Neuronal stem cell (in vitro differentiated cells): ENCODE measurements around the gene OR52A5.

Experiments
- DNase-seq: peaks from one replicate; pipeline ENCODE4 v3.0.0-alpha.2; 2013; ENCODE audit warnings: low spot score
- H2AFZ ChIP-seq: one replicate; pipeline ENCODE4 v1.6.1; 2013; ENCODE audit warnings: mild to moderate bottlenecking, low read length, inconsistent platforms
- H2AK5ac ChIP-seq: 2 replicates; pipeline ENCODE4 v1.6.1; 2013; ENCODE audit warnings: low read depth, mild to moderate bottlenecking, inconsistent platforms, low read length, moderate library complexity, mixed read lengths
- H2BK120ac ChIP-seq: 2 replicates; pipeline ENCODE4 v1.6.1; 2013; ENCODE audit warnings: low read depth, mild to moderate bottlenecking, inconsistent platforms, low read length, moderate library complexity, mixed read lengths
- H2BK12ac ChIP-seq: one replicate; pipeline ENCODE4 v1.6.1; 2013; ENCODE audit warnings: low read length, inconsistent platforms
- H2BK15ac ChIP-seq: 2 replicates; pipeline ENCODE4 v1.6.1; 2013; ENCODE audit warnings: mild to moderate bottlenecking, low read length, inconsistent platforms, mixed read lengths
- H2BK5ac ChIP-seq: one replicate; pipeline ENCODE4 v1.6.1; 2013; ENCODE audit warnings: inconsistent platforms, mild to moderate bottlenecking, low read length, moderate library complexity
- H3K14ac ChIP-seq: one replicate; pipeline ENCODE4 v1.6.1; 2013; ENCODE audit warnings: low read length, inconsistent platforms
- H3K18ac ChIP-seq: 2 replicates; pipeline ENCODE4 v1.6.1; 2013; ENCODE audit warnings: low read length, inconsistent platforms
- H3K23ac ChIP-seq: 2 replicates; pipeline ENCODE4 v1.6.1; 2013; ENCODE audit warnings: low read depth, mild to moderate bottlenecking, mixed read lengths, low read length, inconsistent platforms; ENCODE audit not compliant: poor library complexity
- H3K27ac ChIP-seq: replicated peaks from 3 replicates; pipeline ENCODE4 v1.5.1; 2013; ENCODE audit warnings: low read length, inconsistent platforms
- H3K27me3 ChIP-seq, 3 experiments: 2 replicates each; pipeline ENCODE4 v1.6.1; 2013; ENCODE audit warnings: low read length in 3 of 3, mild to moderate bottlenecking in 2 of 3, inconsistent platforms in 1 of 3, low read depth in 1 of 3, mixed read lengths in 1 of 3, moderate library complexity in 1 of 3; ENCODE audit not compliant: control insufficient read depth in 3 of 3, insufficient read depth in 3 of 3
- H3K36me3 ChIP-seq, 2 donors: replicated peaks in 1 of 2; 2 replicates each; pipeline ENCODE4 v1.6.1; 2013; ENCODE audit warnings: low read length in 2 of 2; ENCODE audit not compliant: control insufficient read depth in 2 of 2, insufficient read depth in 2 of 2
- H3K4ac ChIP-seq: 2 replicates; pipeline ENCODE4 v1.6.1; 2013; ENCODE audit warnings: inconsistent platforms, mild to moderate bottlenecking, low read length, moderate library complexity
- H3K4me1 ChIP-seq, 2 donors: 1 replicate in 1 of 2; 2 replicates in 1 of 2; pipeline ENCODE4 v1.6.1; 2013; ENCODE audit warnings: low read length in 2 of 2, low read depth in 1 of 2; ENCODE audit not compliant: control insufficient read depth in 2 of 2, insufficient read depth in 1 of 2
- H3K4me2 ChIP-seq: one replicate; pipeline ENCODE4 v1.6.1; 2013; ENCODE audit warnings: mild to moderate bottlenecking, low read length, inconsistent platforms; ENCODE audit not compliant: insufficient read depth, poor library complexity, severe bottlenecking
- H3K4me3 ChIP-seq, 2 donors: 2 replicates each; pipeline ENCODE4 v1.5.1; 2013; ENCODE audit warnings: low read length in 2 of 2, mild to moderate bottlenecking in 2 of 2, inconsistent platforms in 1 of 2, moderate library complexity in 1 of 2
- H3K79me1 ChIP-seq: one replicate; pipeline ENCODE4 v1.6.1; 2013; ENCODE audit warnings: low read depth, mild to moderate bottlenecking, inconsistent platforms, low read length, moderate library complexity
- H3K9ac ChIP-seq: one replicate; pipeline ENCODE4 v1.6.1; 2013; ENCODE audit warnings: mild to moderate bottlenecking, low read depth, low read length, inconsistent platforms; ENCODE audit not compliant: poor library complexity
- H3K9me3 ChIP-seq, 2 donors: replicated peaks in 1 of 2; 2 replicates each; pipeline versions ENCODE3 to v1.6.1; 2013; ENCODE audit warnings: low read length in 2 of 2, mild to moderate bottlenecking in 2 of 2, inconsistent platforms in 1 of 2, low read depth in 1 of 2, mixed read lengths in 1 of 2, moderate library complexity in 1 of 2; ENCODE audit not compliant: control insufficient read depth in 2 of 2, insufficient read depth in 1 of 2
- H4K8ac ChIP-seq: one replicate; pipeline ENCODE4 v1.6.1; 2013; ENCODE audit warnings: low read depth, mild to moderate bottlenecking, inconsistent platforms, low read length, moderate library complexity
- H4K91ac ChIP-seq: one replicate; pipeline ENCODE4 v1.6.1; 2013; ENCODE audit warnings: low read length, low read depth, mild to moderate bottlenecking, inconsistent platforms; ENCODE audit not compliant: poor library complexity
- WGBS, 2 donors: extraction: QIAGEN DNeasy Blood & Tissue Kit; methylation state at CpG; one replicate each; pipeline ENCODE4 v1.1.7; 2013; ENCODE audit warnings: missing lambda C conversion rate in 2 of 2, mixed read lengths in 1 of 2; ENCODE audit not compliant: insufficient read length in 2 of 2, insufficient replicate concordance in 1 of 2; ENCODE audit errors: extremely low coverage in 2 of 2; 5-methylcytosine and 5-hydroxymethylcytosine counted together

The OR52A5 gene

DNA sequence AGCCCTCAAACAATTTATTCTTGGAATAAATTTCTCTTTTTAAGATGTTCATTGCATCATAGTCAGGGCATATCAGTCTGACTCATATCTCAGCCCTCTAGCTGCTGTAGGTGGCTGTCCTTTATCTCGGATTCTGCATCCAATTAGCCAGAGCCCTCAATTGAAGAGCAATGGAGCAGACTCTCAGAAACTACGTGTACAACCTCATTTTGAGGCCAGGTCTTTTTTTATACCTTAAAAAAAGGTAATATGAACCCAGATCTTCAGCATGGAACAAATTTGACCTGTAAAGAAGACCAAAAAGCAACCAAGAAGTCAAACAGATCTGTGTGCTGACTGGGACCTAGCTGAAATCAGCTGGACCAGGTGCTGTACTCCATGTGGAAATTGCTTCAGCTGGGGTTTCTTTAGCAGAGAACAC is 8.7 kb downstream of the OR52A5 start:
- no peak overlapping the region for H2BK5ac ChIP-seq
- no peak overlapping the region for H2AFZ ChIP-seq
- no peaks in the 10 kb centered on the region for H3K36me3 ChIP-seq
- no peak overlapping the region for H3K4me3 ChIP-seq
- no peak overlapping the region for H2AK5ac ChIP-seq
- H3K4me1 ChIP-seq: no peaks in the 10 kb centered on the region
- no peak for DNase-seq
- H3K27ac ChIP-seq: no peak overlapping the region
- WGBS, 2 donors: no CpG with 5 or more reads among the region's 2 CpGs
- no peak overlapping the region for H3K18ac ChIP-seq
- no peak overlapping the region for H3K4me2 ChIP-seq
- no peak overlapping the region for H2BK120ac ChIP-seq
- no peaks in the 10 kb centered on the region for H3K79me1 ChIP-seq
- H3K14ac ChIP-seq: no peak overlapping the region
- no peaks in the 10 kb centered on the region for H3K9me3 ChIP-seq
- no peak overlapping the region for H2BK15ac ChIP-seq
- H4K91ac ChIP-seq: no peak overlapping the region
- H3K4ac ChIP-seq: no peak overlapping the region
- H2BK12ac ChIP-seq: no peak overlapping the region
- no peak overlapping the region for H4K8ac ChIP-seq
- H3K9ac ChIP-seq: no peak overlapping the region
- H3K27me3 ChIP-seq: no peaks in the 10 kb centered on the region
- H3K23ac ChIP-seq: no peak overlapping the region

DNA sequence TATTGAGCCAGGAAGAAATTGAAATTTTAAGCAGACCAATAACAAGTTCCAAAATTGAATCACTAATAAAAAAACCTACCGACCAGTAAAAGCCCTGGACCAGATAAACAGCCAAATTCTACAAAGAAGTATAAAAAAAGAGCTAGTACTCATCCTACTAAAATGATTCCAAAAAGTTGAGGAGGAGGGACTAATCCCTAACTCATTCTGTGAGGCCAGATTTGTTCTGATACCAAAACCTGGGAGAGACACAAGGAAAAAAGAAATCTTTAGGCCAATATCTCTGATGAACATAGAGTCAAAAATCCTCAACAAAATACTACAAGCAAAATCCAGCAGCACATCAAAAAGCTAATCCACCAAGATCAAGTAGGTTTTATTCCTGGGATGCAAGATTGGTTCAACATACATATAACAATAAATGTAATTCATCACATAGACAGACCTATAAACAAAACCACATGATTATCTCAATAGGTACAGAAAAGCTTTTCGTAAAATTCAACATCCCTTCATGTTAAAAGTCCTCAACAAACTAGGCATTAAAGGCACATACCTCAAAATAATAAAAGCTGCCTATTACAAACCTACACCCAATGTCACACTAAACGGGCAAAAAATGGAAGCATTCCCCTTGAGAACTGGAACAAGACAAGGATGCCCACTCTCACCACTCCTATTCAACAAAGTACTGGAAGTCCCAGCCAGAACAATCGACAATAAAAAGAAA is 13.1 kb downstream of the OR52A5 start:
- no CpG with 5 or more reads among the region's 4 CpGs for WGBS, 2 donors
- H3K4me1 ChIP-seq: no peaks in the 10 kb centered on the region
- H2BK120ac ChIP-seq: no peak overlapping the region
- H2BK12ac ChIP-seq: no peak overlapping the region
- H3K23ac ChIP-seq: no peak overlapping the region
- H3K18ac ChIP-seq: no peak overlapping the region
- no peak overlapping the region for H4K91ac ChIP-seq
- H2AK5ac ChIP-seq: no peak overlapping the region
- no peak overlapping the region for H3K14ac ChIP-seq
- no peaks in the 10 kb centered on the region for H3K36me3 ChIP-seq
- DNase-seq: no peak
- H3K9ac ChIP-seq: no peak overlapping the region
- H3K27ac ChIP-seq: no peak overlapping the region
- no peaks in the 10 kb centered on the region for H3K9me3 ChIP-seq
- no peak overlapping the region for H2AFZ ChIP-seq
- no peak overlapping the region for H4K8ac ChIP-seq
- no peak overlapping the region for H2BK15ac ChIP-seq
- H3K4ac ChIP-seq: no peak overlapping the region
- no peaks in the 10 kb centered on the region for H3K79me1 ChIP-seq
- no peak overlapping the region for H2BK5ac ChIP-seq
- H3K4me3 ChIP-seq: no peak overlapping the region
- H3K27me3 ChIP-seq: no peaks in the 10 kb centered on the region
- no peak overlapping the region for H3K4me2 ChIP-seq

GRCh38 chr11:5123802-5124521 is 14.2 kb downstream of the OR52A5 start:
- Histone ChIP-seq H3K4ac (no peak overlapping the region), H2BK5ac (no peak overlapping the region), H3K9me3 (no peaks in the 10 kb centered on the region), H2BK120ac (no peak overlapping the region), H3K4me3 (no peak overlapping the region), H3K27ac (no peak overlapping the region), H2BK15ac (no peak overlapping the region), H3K4me1 (no peaks in the 10 kb centered on the region), H3K14ac (no peak overlapping the region), H3K18ac (no peak overlapping the region), H3K27me3 (no peaks in the 10 kb centered on the region), H4K91ac (no peak overlapping the region), H3K36me3 (no peaks in the 10 kb centered on the region), H3K23ac (no peak overlapping the region), H2AK5ac (no peak overlapping the region), H2BK12ac (no peak overlapping the region), H4K8ac (no peak overlapping the region), H2AFZ (no peak overlapping the region), H3K4me2 (no peak overlapping the region), H3K9ac (no peak overlapping the region), H3K79me1 (no peaks in the 10 kb centered on the region)
- DNase-seq: peak; percentile 68
- WGBS, 2 donors: no CpG with 5 or more reads among the region's 4 CpGs

- no peaks in the 10 kb centered on the region for H3K27me3 ChIP-seq
Measured at GRCh38 chr11:5118893-5119292, 19.3 kb downstream of the OR52A5 start.

More at GRCh38 chr11:5118893-5119292, 19.3 kb downstream of the OR52A5 start:
- no peak overlapping the region for H2BK5ac ChIP-seq
- H3K9me3 ChIP-seq: no peaks in the 10 kb centered on the region
- H2AFZ ChIP-seq: no peak overlapping the region
- no peak for DNase-seq
- no peak overlapping the region for H4K91ac ChIP-seq
- WGBS, 2 donors: 90 to 100% methylated on average over 1 of the region's 1 CpG
- H3K79me1 ChIP-seq: no peaks in the 10 kb centered on the region
- H4K8ac ChIP-seq: no peak overlapping the region
- H3K36me3 ChIP-seq: no peaks in the 10 kb centered on the region
- no peak overlapping the region for H3K23ac ChIP-seq
- no peak overlapping the region for H2BK120ac ChIP-seq
- H2BK12ac ChIP-seq: no peak overlapping the region
- no peak overlapping the region for H2BK15ac ChIP-seq
- H3K27ac ChIP-seq: no peak overlapping the region
- H3K4me3 ChIP-seq: no peak overlapping the region
- H3K18ac ChIP-seq: no peak overlapping the region
- H3K9ac ChIP-seq: no peak overlapping the region
- H3K4ac ChIP-seq: no peak overlapping the region
- H2AK5ac ChIP-seq: no peak overlapping the region
- H3K14ac ChIP-seq: no peak overlapping the region
- H3K4me2 ChIP-seq: no peak overlapping the region
- no peaks in the 10 kb centered on the region for H3K4me1 ChIP-seq
